Fibroblast of lung (primary cell): Measurements from ENCODE around the gene DIAPH3. TPM values are rescaled to one million over a fixed set of nuclear protein-coding genes. Genes with fewer than 3 reads are reported as not detected.
A peak's percentile ranks its signal among the peaks of the same experiment; 100 is the strongest.

Source experiments
- DNase-seq, 2 donors: peaks; one replicate each; pipeline versions ENCODE4 v3.0.0 to v3.0.0-alpha.2; 2010; ENCODE audit warnings: low read depth in 2 of 2
- H2AFZ ChIP-seq: 2 replicates; pipeline ENCODE4 v1.5.1; 2012; ENCODE audit warnings: low read length, control low read depth, inconsistent platforms
- H3K27ac ChIP-seq: 2 replicates; pipeline ENCODE4 v1.5.1; 2011; ENCODE audit warnings: low read length, control low read depth; ENCODE audit not compliant: insufficient read depth
- H3K27me3 ChIP-seq: 2 replicates; pipeline ENCODE4 v1.5.1; 2011; ENCODE audit warnings: mild to moderate bottlenecking, low read length; ENCODE audit not compliant: control insufficient read depth, insufficient read depth
- H3K36me3 ChIP-seq: 2 replicates; pipeline ENCODE4 v1.5.1; 2011; ENCODE audit warnings: low read length; ENCODE audit not compliant: control insufficient read depth, insufficient read depth
- H3K4me1 ChIP-seq: 2 replicates; pipeline ENCODE4 v1.5.1; 2011; ENCODE audit warnings: low read length; ENCODE audit not compliant: control insufficient read depth, insufficient read depth; ENCODE audit errors: extremely low read depth
- H3K4me2 ChIP-seq: 2 replicates; pipeline ENCODE4 v1.5.1; 2011; ENCODE audit warnings: low read length, control low read depth; ENCODE audit not compliant: insufficient read depth; ENCODE audit errors: extremely low read depth
- H3K4me3 ChIP-seq, 4 experiments: fragments of 200-600 bp in 1 of 4; sonication (generic) in 1 of 4; replicated peaks in 1 of 4; 2 replicates each; pipeline ENCODE4 v1.5.1; 2011 to 2016; ENCODE audit warnings: low read length in 4 of 4, low read depth in 3 of 4, mild to moderate bottlenecking in 3 of 4, control low read depth in 2 of 4, inconsistent platforms in 1 of 4, mixed read lengths in 1 of 4; ENCODE audit not compliant: insufficient read depth in 1 of 4; ENCODE audit errors: control extremely low read depth in 1 of 4
- H3K79me2 ChIP-seq: 2 replicates; pipeline ENCODE4 v1.5.1; 2012; ENCODE audit warnings: mild to moderate bottlenecking, low read length, inconsistent platforms; ENCODE audit not compliant: control insufficient read depth, insufficient read depth
- H3K9ac ChIP-seq: 2 replicates; pipeline ENCODE4 v1.5.1; 2011; ENCODE audit warnings: mild to moderate bottlenecking, low read length, control low read depth; ENCODE audit not compliant: insufficient read depth
- H3K9me3 ChIP-seq: 2 replicates; pipeline ENCODE4 v1.5.1; 2012; ENCODE audit warnings: low read depth, low read length; ENCODE audit not compliant: control insufficient read depth, insufficient read depth
- H4K20me1 ChIP-seq: 2 replicates; pipeline ENCODE4 v1.5.1; 2011; ENCODE audit warnings: low read length; ENCODE audit not compliant: control insufficient read depth, insufficient read depth; ENCODE audit errors: extremely low read depth
- EZH2 ChIP-seq: IDR thresholded peaks from 2 replicates; pipeline ENCODE4 v1.5.1; 2012; ENCODE audit warnings: low read length, control low read depth, mild to moderate bottlenecking; ENCODE audit errors: missing control alignments
- polyA plus RNA-seq, 2 donors: library from polyadenylated mRNA; depleted of rRNA in 1 of 2; stranded (reverse) in 1 of 2; unstranded in 1 of 2; fragments of >200 nt; gene quantifications; 2 replicates each; pipeline ENCODE4 v1.2.1, GENCODE V29; 2011 to 2012; ENCODE audit warnings: missing spikeins in 1 of 2
- total RNA-seq: library from RNA; depleted of rRNA; stranded (reverse); fragments of >200 nt; gene quantifications from 2 replicates; pipeline ENCODE4 v1.2.1, GENCODE V29; 2014
- TF ChIP-seq, protein P1 (sequence below), 2 donors: IDR thresholded peaks in 1 of 2; conservative IDR thresholded peaks in 1 of 2; 1 replicate in 1 of 2; 2 replicates in 1 of 2; pipeline ENCODE4 v1.5.1; 2011 to 2012; ENCODE audit warnings: low read length in 2 of 2, control low read depth in 1 of 2, inconsistent platforms in 1 of 2, low read depth in 1 of 2, mild to moderate bottlenecking in 1 of 2

DIAPH3 gene
- total and polyA plus RNA-seq, 2 donors (not counting 1 experiment from before 2014, with no cell fraction given) = 5.9 to 10.9 TPM

DNA sequence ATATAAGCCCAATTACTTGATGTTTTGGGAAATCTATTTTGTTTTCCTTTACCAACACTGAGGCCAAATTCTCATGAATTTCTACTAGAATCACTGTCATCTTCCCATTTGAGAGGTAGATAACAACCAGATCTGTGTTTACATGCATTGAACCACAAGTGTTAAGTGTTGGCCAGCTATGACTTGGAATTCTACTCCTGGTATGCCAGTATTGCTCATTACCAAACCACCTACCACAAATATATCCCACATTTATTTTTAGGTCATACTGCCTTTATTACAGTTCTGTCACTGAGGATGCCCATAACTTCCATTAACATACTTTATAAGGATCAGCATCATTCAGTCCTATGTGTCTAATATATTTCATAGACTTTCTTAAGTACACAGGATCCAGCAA, 328.9 kb downstream of the DIAPH3 start:
- H3K4me1 ChIP-seq = no peaks in the 10 kb centered on the region
- TF ChIP-seq, protein P1, sequence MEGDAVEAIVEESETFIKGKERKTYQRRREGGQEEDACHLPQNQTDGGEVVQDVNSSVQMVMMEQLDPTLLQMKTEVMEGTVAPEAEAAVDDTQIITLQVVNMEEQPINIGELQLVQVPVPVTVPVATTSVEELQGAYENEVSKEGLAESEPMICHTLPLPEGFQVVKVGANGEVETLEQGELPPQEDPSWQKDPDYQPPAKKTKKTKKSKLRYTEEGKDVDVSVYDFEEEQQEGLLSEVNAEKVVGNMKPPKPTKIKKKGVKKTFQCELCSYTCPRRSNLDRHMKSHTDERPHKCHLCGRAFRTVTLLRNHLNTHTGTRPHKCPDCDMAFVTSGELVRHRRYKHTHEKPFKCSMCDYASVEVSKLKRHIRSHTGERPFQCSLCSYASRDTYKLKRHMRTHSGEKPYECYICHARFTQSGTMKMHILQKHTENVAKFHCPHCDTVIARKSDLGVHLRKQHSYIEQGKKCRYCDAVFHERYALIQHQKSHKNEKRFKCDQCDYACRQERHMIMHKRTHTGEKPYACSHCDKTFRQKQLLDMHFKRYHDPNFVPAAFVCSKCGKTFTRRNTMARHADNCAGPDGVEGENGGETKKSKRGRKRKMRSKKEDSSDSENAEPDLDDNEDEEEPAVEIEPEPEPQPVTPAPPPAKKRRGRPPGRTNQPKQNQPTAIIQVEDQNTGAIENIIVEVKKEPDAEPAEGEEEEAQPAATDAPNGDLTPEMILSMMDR (conservative IDR thresholded peaks at IDR 0.05 in 1 of 2, IDR thresholded peaks at IDR 0.05 in 1 of 2; ENCODE audit: low read depth in 1 of 2, low read length in 2 of 2) = no peak
- no peak for TF ChIP-seq EZH2
- no peaks in the 10 kb centered on the region for H3K36me3 ChIP-seq
- H3K27ac ChIP-seq = no peak overlapping the region
- peak; percentile 6 to 90 for DNase-seq
- H3K79me2 ChIP-seq = no peaks in the 10 kb centered on the region
- H3K4me2 ChIP-seq = no peak overlapping the region
- no peaks in the 10 kb centered on the region for H4K20me1 ChIP-seq
- H3K9ac ChIP-seq = no peak overlapping the region
- H3K27me3 ChIP-seq = no peaks in the 10 kb centered on the region
- H3K9me3 ChIP-seq = no peaks in the 10 kb centered on the region
- H2AFZ ChIP-seq = no peak overlapping the region
- no peak overlapping the region for H3K4me3 ChIP-seq

DNA sequence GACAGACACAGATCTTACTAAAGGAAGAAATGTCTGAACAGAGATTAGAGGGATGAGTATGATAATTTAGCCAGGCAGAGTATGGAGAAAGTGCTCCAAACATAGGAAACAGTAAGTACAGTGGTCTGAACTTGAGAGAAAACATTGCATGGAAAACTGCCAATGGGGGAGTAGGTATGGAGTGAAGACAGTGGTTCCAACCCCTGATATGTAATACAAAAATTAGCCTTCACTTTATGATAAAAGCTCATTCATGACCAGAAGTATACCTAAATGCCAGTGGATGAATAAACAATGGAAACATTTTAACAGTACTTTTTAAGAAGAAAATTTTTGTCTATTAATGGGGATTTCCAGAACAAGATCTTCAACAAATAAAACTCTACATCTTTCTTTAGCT, 334.0 kb downstream of the DIAPH3 start:
- Histone ChIP-seq H3K36me3 (no peaks in the 10 kb centered on the region), H3K9me3 (no peaks in the 10 kb centered on the region), H3K4me2 (no peak overlapping the region), H3K9ac (no peak overlapping the region), H3K4me1 (no peaks in the 10 kb centered on the region), H3K4me3 (no peak overlapping the region), H4K20me1 (no peaks in the 10 kb centered on the region), H3K27me3 (no peaks in the 10 kb centered on the region), H2AFZ (no peak overlapping the region), H3K27ac (no peak overlapping the region), H3K79me2 (no peaks in the 10 kb centered on the region)
- no peak for TF ChIP-seq EZH2
- TF ChIP-seq, protein P1 (conservative IDR thresholded peaks at IDR 0.05 in 1 of 2, IDR thresholded peaks at IDR 0.05 in 1 of 2; ENCODE audit: low read depth in 1 of 2, low read length in 2 of 2) = no peak
- DNase-seq = peak in 1 of 2 donors; percentile 2

DNA sequence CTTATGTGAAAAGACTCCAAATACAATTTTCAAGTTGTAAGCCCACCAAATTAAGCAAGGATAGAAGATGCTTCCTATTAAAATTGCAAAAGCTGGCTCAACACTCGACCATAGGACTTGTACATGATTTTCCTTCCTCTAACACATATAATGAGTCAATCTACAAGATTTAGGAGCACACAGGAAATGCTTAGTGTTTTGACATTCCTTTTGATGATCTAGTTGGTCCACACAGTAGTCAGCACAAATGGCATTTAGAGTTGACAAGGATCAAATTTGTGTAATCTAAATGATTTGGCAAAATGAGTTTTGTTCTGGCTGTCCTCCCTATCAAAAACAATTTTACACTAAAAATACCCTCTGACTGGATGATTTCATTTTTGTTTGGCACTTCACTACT, 340.2 kb downstream of the DIAPH3 start:
- peak overlapping the region; percentile 17 for H3K4me2 ChIP-seq
- H3K4me1 ChIP-seq = no peaks in the 10 kb centered on the region
- H3K79me2 ChIP-seq = no peaks in the 10 kb centered on the region
- peak; percentile 38 to 83 for DNase-seq
- H3K4me3 ChIP-seq = no peak overlapping the region
- H3K27me3 ChIP-seq = no peaks in the 10 kb centered on the region
- no peaks in the 10 kb centered on the region for H4K20me1 ChIP-seq
- H3K9ac ChIP-seq = no peak overlapping the region
- no peaks in the 10 kb centered on the region for H3K9me3 ChIP-seq
- no peak overlapping the region for H2AFZ ChIP-seq
- no peak overlapping the region for H3K27ac ChIP-seq
- no peak for TF ChIP-seq EZH2
- TF ChIP-seq, protein P1 (conservative IDR thresholded peaks at IDR 0.05 in 1 of 2, IDR thresholded peaks at IDR 0.05 in 1 of 2; ENCODE audit: low read depth in 1 of 2, low read length in 2 of 2) = no peak
- no peaks in the 10 kb centered on the region for H3K36me3 ChIP-seq
